ENCODE measurements around the gene RASSF1. TPM values are rescaled to one million over a fixed set of nuclear protein-coding genes. Genes with fewer than 3 reads are reported as not detected.
A peak's percentile ranks its signal among the peaks of the same experiment; 100 is the strongest.

RASSF1 gene
- total and polyA plus RNA-seq, 2 of the 13 experiments (the other 11 are each of a cell fraction or from before 2014, with no cell fraction given): 10.2 to 27.5 TPM

- TF ChIP-seq ATF7 (IDR thresholded peaks at IDR 0.05): peak; percentile 47; the same call in 1 of the 2 replicates
- no peak for TF ChIP-seq ATF7 (CRISPR knock-in tag; IDR thresholded peaks at IDR 0.05)
- TF ChIP-seq DZIP1 (CRISPR knock-in tag; IDR thresholded peaks at IDR 0.05): no peak
- no peak for TF ChIP-seq ZNF33B (CRISPR knock-in tag; IDR thresholded peaks at IDR 0.05)
- TF ChIP-seq ZNF326 (CRISPR knock-in tag; IDR thresholded peaks at IDR 0.05; ENCODE audit: borderline replicate concordance): no peak
- no peak for TF ChIP-seq SAFB2 (CRISPR knock-in tag; IDR thresholded peaks at IDR 0.05; ENCODE audit: borderline replicate concordance, low read depth)
- no peak for TF ChIP-seq ZNF136 (CRISPR knock-in tag; IDR thresholded peaks at IDR 0.05; ENCODE audit: low read depth)
- TF ChIP-seq SMARCE1 (IDR thresholded peaks at IDR 0.05; ENCODE audit: borderline replicate concordance): no peak
- peak; percentile 26 for TF ChIP-seq POLR2G (IDR thresholded peaks at IDR 0.05; ENCODE audit: low read depth, low read length)
- TF ChIP-seq ZNF451 (CRISPR knock-in tag; IDR thresholded peaks at IDR 0.05): no peak
- TF ChIP-seq, protein P1, sequence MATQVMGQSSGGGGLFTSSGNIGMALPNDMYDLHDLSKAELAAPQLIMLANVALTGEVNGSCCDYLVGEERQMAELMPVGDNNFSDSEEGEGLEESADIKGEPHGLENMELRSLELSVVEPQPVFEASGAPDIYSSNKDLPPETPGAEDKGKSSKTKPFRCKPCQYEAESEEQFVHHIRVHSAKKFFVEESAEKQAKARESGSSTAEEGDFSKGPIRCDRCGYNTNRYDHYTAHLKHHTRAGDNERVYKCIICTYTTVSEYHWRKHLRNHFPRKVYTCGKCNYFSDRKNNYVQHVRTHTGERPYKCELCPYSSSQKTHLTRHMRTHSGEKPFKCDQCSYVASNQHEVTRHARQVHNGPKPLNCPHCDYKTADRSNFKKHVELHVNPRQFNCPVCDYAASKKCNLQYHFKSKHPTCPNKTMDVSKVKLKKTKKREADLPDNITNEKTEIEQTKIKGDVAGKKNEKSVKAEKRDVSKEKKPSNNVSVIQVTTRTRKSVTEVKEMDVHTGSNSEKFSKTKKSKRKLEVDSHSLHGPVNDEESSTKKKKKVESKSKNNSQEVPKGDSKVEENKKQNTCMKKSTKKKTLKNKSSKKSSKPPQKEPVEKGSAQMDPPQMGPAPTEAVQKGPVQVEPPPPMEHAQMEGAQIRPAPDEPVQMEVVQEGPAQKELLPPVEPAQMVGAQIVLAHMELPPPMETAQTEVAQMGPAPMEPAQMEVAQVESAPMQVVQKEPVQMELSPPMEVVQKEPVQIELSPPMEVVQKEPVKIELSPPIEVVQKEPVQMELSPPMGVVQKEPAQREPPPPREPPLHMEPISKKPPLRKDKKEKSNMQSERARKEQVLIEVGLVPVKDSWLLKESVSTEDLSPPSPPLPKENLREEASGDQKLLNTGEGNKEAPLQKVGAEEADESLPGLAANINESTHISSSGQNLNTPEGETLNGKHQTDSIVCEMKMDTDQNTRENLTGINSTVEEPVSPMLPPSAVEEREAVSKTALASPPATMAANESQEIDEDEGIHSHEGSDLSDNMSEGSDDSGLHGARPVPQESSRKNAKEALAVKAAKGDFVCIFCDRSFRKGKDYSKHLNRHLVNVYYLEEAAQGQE (IDR thresholded peaks at IDR 0.05; ENCODE audit: borderline replicate concordance in 1 of 2, low read depth in 1 of 2, low read length in 2 of 2): no peak
- TF ChIP-seq, protein P2, sequence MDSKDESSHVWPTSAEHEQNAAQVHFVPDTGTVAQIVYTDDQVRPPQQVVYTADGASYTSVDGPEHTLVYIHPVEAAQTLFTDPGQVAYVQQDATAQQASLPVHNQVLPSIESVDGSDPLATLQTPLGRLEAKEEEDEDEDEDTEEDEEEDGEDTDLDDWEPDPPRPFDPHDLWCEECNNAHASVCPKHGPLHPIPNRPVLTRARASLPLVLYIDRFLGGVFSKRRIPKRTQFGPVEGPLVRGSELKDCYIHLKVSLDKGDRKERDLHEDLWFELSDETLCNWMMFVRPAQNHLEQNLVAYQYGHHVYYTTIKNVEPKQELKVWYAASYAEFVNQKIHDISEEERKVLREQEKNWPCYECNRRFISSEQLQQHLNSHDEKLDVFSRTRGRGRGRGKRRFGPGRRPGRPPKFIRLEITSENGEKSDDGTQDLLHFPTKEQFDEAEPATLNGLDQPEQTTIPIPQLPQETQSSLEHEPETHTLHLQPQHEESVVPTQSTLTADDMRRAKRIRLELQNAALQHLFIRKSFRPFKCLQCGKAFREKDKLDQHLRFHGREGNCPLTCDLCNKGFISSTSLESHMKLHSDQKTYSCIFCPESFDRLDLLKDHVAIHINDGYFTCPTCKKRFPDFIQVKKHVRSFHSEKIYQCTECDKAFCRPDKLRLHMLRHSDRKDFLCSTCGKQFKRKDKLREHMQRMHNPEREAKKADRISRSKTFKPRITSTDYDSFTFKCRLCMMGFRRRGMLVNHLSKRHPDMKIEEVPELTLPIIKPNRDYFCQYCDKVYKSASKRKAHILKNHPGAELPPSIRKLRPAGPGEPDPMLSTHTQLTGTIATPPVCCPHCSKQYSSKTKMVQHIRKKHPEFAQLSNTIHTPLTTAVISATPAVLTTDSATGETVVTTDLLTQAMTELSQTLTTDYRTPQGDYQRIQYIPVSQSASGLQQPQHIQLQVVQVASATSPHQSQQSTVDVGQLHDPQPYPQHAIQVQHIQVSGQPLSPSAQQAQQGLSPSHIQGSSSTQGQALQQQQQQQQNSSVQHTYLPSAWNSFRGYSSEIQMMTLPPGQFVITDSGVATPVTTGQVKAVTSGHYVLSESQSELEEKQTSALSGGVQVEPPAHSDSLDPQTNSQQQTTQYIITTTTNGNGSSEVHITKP (CRISPR knock-in tag; IDR thresholded peaks at IDR 0.05; ENCODE audit: low read depth): peak; percentile 25; the same call in 1 of the 2 replicates
- TF ChIP-seq CREM (IDR thresholded peaks at IDR 0.05): peak; percentile 78
- TF ChIP-seq CREM (CRISPR knock-in tag; IDR thresholded peaks at IDR 0.05): no peak
- 0 out of 2 replicates have a peak, but pooled peaks have one; percentile 52 for TF ChIP-seq ZBTB7B (CRISPR knock-in tag; IDR thresholded peaks at IDR 0.05)
- TF ChIP-seq ZNF530 (CRISPR knock-in tag; IDR thresholded peaks at IDR 0.05; ENCODE audit: low read depth): no peak
- no peak for TF ChIP-seq ZNF598 (CRISPR knock-in tag; IDR thresholded peaks at IDR 0.05; ENCODE audit: borderline replicate concordance)
- no peak for TF ChIP-seq ZNF780A (CRISPR knock-in tag; IDR thresholded peaks at IDR 0.05)
- no peak for TF ChIP-seq SPEN (CRISPR knock-in tag; IDR thresholded peaks at IDR 0.05; ENCODE audit: low read depth)
Measured at GRCh38 chr3:50299638-50299928, 41.1 kb downstream of the RASSF1 start (continued).
